Measurements from ENCODE around the gene BBS2. TPM values are rescaled to one million over a fixed set of nuclear protein-coding genes. Genes with fewer than 3 reads are reported as not detected.
A peak's percentile ranks its signal among the peaks of the same experiment; 100 is the strongest.

Gene BBS2
- total RNA-seq, 4 donors from 2014 or later: 22.9 to 66.0 (median 39.6) TPM

DNA sequence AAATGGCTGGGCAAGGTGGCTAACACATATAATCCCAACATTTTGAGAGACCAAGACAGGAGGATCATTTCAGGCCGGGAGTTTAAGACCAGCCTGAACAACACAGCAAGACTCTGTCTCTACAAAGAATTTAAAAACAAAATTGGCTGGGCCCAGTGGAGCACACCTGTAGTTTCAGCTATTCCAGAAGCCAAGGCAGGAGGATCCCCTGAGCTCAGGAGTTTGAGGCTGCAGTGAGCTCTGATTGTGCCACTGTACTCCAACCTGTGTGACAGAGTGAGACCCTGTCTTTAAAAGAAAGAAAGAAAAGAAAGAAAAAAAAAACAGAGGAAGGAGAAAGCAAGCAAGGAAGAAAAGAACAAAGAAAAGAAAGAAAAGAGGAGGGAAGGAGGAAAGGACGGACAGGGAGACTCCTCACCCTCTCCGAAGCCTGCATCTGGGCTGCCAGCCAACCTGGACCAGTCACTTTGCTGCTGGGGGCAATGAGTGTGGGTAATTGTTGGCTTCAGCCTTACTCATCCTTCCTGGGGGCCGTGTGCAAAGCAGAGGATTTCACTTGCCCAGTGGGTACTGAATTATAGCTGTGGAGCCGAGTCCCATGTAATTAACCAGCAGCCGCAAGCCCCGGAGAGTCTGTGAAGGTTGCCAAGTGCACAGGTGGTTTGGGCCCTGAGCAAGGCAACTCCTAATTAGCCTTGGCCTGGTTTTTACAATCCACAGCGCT lies 38.4 kb upstream of the BBS2 start:
- DNase-seq: no peak
- H3K9me3 ChIP-seq: no peaks in the 10 kb centered on the region
- no peaks in the 10 kb centered on the region for H3K4me1 ChIP-seq
- no peaks in the 10 kb centered on the region for H3K27me3 ChIP-seq
- no peaks in the 10 kb centered on the region for H3K36me3 ChIP-seq
- H3K27ac ChIP-seq: no peak overlapping the region
- no peak for TF ChIP-seq POLR2A (IDR thresholded peaks at IDR 0.05)
- TF ChIP-seq, protein P1, sequence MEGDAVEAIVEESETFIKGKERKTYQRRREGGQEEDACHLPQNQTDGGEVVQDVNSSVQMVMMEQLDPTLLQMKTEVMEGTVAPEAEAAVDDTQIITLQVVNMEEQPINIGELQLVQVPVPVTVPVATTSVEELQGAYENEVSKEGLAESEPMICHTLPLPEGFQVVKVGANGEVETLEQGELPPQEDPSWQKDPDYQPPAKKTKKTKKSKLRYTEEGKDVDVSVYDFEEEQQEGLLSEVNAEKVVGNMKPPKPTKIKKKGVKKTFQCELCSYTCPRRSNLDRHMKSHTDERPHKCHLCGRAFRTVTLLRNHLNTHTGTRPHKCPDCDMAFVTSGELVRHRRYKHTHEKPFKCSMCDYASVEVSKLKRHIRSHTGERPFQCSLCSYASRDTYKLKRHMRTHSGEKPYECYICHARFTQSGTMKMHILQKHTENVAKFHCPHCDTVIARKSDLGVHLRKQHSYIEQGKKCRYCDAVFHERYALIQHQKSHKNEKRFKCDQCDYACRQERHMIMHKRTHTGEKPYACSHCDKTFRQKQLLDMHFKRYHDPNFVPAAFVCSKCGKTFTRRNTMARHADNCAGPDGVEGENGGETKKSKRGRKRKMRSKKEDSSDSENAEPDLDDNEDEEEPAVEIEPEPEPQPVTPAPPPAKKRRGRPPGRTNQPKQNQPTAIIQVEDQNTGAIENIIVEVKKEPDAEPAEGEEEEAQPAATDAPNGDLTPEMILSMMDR (IDR thresholded peaks at IDR 0.05): no peak
- H3K4me3 ChIP-seq: no peak overlapping the region

DNA sequence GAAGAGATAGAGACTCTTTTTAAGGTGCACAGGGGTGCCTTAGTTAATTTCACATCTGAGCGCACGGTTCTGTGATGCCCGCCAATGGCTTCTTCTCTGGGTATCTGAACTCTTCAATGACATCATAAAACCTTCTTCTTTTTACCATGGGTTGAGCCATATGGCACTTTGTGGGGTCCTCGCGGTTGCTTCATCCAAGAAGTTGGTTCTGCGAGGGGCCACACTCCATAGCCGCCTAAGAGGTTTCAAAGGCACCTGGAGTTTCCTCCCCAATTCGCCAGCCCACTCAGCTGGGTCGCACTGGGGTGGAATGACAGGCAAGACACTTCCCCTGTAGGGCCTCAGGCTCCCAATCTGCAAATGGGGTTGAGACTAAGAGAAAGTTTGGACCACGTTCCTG lies 34.6 kb upstream of the BBS2 start:
- H3K27ac ChIP-seq: no peak overlapping the region
- H3K4me1 ChIP-seq: no peaks in the 10 kb centered on the region
- no peaks in the 10 kb centered on the region for H3K27me3 ChIP-seq
- DNase-seq: no peak
- no peak overlapping the region for H3K4me3 ChIP-seq
- no peak for TF ChIP-seq POLR2A (IDR thresholded peaks at IDR 0.05)
- H3K9me3 ChIP-seq: no peaks in the 10 kb centered on the region
- no peaks in the 10 kb centered on the region for H3K36me3 ChIP-seq

DNA sequence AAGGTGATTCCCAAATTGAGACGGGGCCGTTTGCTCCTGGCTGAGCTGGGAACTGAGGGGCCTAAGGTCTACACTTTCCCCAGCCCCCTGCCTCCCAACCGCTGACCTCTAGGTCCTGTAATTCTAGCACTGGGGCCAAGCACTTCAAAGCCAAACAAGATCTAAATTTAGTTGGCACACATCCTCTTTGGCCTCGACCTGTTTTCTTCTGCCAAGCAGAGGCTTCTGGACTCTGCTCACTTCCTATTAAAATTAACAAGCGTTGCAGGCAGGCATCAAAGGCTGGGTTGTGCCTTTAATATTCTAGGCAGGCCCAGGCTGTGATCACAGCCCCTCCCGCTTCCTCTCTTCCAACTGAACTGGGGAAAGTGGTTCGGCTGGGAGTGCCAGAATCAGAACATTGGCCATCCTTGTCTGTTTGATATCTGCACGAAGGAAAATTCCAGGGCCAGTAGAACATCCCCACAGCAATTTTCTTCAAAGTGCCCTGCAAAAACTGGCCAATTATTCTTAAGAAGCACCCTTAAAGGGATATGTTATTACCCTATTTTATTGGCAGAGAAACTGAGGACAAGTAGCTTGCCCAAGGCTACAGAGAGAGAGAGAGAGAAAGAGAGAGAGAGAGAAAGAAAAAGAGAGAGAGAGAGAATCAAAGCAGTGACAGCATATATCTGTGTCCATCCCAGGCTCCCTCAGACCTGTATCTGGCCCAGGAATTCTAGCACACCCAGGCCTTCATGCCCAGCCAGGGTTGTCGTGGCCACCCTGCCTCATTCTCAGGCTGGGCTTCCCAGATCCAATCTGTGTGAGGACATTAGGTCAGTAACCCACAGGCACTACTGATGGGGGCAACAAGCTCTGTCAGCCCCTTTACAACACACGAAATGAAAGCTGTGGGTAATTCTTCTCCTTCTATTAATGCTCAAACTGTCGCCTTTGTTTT lies 32.2 kb upstream of the BBS2 start:
- TF ChIP-seq, protein P1 (IDR thresholded peaks at IDR 0.05): no peak
- TF ChIP-seq POLR2A (IDR thresholded peaks at IDR 0.05): no peak
- Histone ChIP-seq H3K4me3 (no peak overlapping the region), H3K36me3 (no peaks in the 10 kb centered on the region), H3K4me1 (no peaks in the 10 kb centered on the region), H3K9me3 (no peaks in the 10 kb centered on the region), H3K27ac (no peak overlapping the region), H3K27me3 (no peaks in the 10 kb centered on the region)
- DNase-seq: peak in 1 of 3 donors; percentile 48

DNA sequence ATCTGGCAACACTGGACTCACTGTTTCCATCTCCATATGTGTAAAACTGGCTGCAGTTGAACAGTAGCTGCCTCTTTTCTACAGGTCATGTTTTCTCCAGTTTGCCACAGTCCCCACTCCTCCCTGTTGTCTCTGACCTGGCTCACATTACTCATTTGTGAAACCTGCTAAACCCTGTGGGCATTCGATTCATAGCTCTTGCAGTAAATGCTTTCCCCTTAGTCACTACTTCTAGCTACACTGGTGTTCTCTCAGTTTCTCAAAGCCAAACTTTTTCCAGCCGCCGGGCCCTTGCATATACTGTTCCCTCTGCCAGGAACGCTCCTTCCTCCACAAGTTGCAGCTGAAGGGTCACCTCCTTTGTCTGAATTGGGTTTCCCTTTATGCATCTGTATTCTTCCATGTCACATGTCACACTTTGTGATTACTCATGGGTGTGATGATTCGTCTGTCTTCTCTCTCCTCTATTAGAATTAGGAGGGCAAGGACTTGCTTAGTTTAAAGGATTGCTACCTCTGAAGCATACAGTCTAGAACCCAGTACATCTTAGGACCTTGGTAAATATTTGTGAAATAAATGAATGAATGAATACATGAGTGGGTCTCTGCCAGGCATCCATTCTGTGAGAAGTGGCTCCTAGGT lies 30.0 kb upstream of the BBS2 start:
- Histone ChIP-seq H3K27ac (no peak overlapping the region), H3K27me3 (no peaks in the 10 kb centered on the region), H3K4me1 (no peaks in the 10 kb centered on the region), H3K9me3 (no peaks in the 10 kb centered on the region), H3K36me3 (no peaks in the 10 kb centered on the region), H3K4me3 (no peak overlapping the region)
- DNase-seq: no peak
- TF ChIP-seq, protein P1 (IDR thresholded peaks at IDR 0.05): no peak
- TF ChIP-seq POLR2A (IDR thresholded peaks at IDR 0.05): no peak

DNA sequence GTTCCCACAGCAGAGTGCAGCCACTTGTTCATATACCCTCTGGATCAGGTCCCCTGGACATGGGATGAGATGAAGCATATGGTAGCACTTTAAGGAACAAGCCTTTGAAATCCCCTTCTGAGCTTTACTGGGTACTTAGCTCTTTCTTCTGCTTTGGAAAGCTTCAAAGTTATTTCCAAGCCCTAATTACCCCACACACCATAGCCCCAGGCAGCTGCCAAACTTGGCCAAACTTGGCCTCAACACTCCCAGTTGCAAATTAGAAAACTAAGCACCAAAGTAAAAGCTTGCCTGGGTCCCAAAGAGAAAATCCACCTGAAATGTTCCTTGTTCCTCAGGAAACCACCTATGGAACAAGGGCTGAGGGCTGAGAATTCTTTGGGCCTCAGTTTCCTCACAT lies 29.3 kb upstream of the BBS2 start:
- TF ChIP-seq POLR2A (IDR thresholded peaks at IDR 0.05): no peak
- TF ChIP-seq, protein P1 (IDR thresholded peaks at IDR 0.05): no peak
- H3K27me3 ChIP-seq: no peaks in the 10 kb centered on the region
- no peak overlapping the region for H3K4me3 ChIP-seq
- H3K27ac ChIP-seq: no peak overlapping the region
- H3K9me3 ChIP-seq: no peaks in the 10 kb centered on the region
- DNase-seq: no peak
- H3K36me3 ChIP-seq: no peaks in the 10 kb centered on the region
- H3K4me1 ChIP-seq: no peaks in the 10 kb centered on the region

Measured in Peyer's patch (tissue), 4 donors.